ENCODE results near the gene BTRC.
"Not testable (repeated sequence)": the region's sequence is repeated elsewhere in the genome, so short reads cannot be mapped to it uniquely, and the experiment has no call there.

BTRC gene

GRCh38 chr10:101388676-101389276 is 34.8 kb downstream of the BTRC start:
- no peak for DNase-seq

- DNase-seq, result not testable (repeated sequence)
These were observed 35.6 kb downstream of the BTRC start for GRCh38 chr10:101389532-101389931.

GRCh38 chr10:101389986-101390531 is 36.1 kb downstream of the BTRC start:
- no peak for DNase-seq

- no peak for DNase-seq
These were observed 39.4 kb downstream of the BTRC start for GRCh38 chr10:101393378-101393777.

DNA sequence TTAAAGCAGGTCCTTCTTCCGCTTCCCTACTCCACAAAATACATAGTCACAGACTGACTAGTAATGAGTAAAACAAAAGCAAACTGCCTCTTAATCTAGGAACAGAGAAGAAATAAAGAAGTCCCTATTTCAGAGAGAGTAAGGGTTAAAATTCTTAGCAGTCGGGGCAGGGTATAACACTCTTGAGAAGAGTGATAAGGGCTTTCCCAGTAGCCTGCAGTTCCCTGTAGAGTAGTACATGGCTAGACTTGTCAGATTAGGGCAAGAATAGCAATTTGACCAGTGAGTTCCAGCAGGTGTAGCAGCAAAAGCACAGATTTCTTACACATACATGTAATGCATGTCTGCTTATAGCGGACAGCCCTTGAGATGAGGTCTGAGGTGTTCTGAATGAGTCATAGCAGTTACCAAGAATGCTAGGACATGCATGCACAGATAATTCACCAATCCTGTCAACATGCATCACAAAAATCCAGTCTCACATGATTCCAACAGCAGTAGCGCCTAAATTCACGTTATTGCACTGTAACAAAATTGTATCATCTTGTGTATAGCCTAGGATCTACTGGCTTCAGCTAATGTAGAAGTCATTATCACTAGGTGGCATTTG is 40.7 kb downstream of the BTRC start:
- DNase-seq, result no peak

DNA sequence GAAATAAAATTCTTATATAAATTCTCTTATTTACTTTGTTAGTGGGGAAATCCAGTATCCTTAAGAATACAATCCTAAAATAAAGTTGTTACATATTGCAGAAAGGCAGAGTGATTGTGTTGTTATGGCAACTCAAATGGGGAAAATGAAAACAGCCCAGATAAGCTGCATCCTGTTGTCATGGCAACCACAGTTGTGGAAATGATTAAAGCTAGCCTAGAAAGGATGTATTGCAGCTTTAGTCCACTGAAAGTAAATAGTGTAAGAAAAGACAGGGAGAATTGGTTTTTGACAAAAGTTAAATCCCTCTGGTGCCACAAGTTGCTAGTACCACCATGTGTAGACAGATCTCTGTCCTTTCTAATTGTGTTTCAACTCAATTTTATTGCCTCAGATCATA is 43.2 kb downstream of the BTRC start:
- peak in 1 of 2 donors; percentile 47 for DNase-seq

DNA sequence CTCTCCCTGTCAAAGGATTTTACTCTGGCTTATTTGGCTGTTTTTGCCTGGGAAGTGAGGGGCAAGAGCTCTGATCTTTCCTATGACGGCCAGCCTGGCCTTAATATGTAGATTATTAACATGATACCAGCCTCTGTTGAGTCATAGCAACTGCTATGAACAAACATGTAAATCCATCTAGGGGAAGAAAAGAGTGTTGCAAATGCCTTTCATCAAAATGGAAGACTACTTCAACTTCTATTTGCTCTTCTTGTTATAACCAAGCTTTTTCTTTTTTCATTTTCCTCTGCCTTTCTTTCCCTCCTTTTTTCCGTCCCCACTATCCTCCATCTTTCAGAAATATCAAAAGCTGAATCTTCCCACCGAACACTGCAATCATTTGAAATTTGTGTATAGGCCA is 46.6 kb downstream of the BTRC start:
- DNase-seq, result no peak

- DNase-seq, result no peak
These were observed 48.7 kb downstream of the BTRC start for GRCh38 chr10:101402711-101403110.

GRCh38 chr10:101403161-101403560 is 49.2 kb downstream of the BTRC start:
- DNase-seq, result no peak

DNA sequence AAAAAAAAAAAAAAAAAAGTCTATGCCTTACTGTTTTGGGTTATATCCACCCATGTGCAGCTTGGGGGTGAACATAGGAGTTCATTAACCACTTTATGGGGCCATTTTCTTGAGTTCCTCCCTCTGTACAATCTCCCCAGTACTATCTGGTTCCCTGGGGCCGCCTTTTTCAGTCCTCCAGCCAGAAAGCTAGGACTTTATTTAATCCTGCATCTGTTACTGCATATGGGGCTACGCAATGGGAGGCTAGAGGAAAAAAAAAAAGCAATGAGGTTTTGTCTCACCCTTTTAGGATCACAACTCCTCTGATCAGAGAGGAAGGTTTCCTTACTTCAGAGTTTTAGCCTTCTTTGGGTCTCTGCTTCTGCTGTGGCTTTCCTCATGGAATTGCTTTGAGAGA is 51.0 kb downstream of the BTRC start:
- DNase-seq, result peak in 1 of 2 donors; percentile 16

DNA sequence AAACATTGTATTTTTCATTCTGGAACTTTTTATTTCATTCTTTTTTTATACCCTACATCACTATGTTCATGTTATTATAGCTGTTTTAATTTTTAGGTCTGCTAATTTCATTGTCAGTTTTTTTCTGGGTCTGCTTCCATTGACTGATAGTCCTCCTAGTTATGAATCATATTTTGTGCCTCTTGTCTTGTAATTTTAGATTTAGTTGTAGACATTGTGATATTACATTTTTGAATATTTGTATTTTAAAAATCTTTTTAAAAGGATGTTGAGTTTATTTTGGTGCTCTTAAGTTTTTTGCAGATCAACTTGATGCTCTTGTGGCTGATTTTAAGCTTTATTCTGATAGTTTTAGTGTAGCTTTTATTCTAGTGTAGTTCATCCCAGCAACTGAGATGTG is 57.6 kb downstream of the BTRC start:
- no peak for DNase-seq

- DNase-seq, result no peak
These were observed 60.1 kb downstream of the BTRC start for GRCh38 chr10:101414034-101414433.

DNA sequence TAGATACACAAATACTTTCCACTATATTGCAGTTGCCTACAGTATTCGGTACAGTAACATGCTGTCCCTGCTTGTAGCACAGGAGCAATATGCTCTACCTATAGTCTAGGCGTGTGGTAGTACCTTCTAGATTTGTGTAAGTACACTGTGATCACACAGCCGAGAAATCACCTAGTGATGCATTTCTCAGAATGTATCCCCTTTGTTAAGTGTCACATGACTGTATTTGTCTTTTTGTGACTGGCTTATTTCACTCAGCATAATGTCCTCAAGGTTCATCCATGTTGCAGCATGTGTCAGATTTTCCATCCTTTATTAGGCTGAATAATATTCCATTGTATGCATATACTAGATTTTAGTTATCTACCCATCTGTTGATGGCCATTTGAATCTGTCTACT is 61.9 kb downstream of the BTRC start:
- DNase-seq, result no peak

GRCh38 chr10:101421967-101422366 is 68.0 kb downstream of the BTRC start:
- DNase-seq, result not testable (repeated sequence)

DNA sequence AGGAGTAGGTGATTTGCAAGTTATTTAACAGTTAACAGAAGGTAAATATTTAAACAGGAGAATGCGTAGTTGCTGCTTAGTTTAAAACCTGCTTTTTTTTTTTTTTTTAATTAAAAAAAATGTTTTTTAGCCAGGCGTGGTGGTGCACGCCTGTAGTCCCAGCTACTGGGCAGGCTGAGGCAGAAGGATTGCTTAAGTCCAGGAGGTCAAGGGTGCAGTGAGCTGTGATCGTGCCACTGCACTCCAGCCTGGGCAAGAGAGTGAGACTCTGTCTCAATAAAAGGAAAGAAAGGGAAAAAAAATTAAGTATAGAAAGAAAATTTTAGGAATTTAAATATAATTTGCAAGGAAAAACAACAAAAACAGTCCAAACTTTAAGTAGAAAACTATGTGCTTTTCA is 71.6 kb downstream of the BTRC start:
- DNase-seq, result no peak

DNA sequence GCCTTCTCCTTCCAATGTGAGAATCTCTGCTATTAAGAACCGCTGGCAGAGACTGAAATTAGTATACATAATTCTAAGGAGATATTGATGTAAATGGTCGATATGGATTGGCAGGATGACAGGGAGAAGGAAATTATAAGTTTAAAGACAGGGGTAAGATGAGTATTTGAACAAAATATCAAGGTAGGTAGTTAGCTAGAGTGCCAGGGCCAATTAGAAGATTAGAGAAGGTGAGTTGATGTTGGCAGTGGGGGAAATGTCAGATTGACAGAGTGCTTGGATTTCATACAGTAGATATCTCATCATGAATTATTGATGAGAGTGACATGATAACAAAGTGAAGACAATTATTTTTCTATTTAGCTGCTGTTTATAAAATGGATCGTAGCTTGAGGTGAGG is 74.1 kb downstream of the BTRC start:
- no peak for DNase-seq

DNA sequence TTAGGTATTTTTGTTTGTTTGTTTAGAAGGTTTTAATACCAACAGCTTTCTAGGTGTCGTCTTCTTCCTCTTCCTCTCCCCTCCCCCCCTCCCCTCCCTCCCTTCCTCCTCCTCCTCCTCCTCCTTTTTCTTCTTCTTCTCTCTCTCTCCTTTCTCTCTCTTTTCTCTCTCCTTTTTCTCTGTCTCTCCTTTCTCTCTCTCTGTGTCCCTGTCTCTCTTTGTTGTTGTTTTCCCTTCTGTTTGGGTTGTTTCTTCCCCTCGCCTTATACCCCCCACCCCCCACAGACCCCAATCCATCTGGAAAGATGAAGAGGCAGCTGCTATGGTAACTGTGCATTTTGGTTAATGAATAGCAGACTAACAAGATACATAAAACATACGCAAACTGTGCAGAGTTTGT is 75.5 kb downstream of the BTRC start:
- no peak for DNase-seq

GRCh38 chr10:101436302-101436701 is 82.3 kb downstream of the BTRC start:
- no peak for DNase-seq

DNA sequence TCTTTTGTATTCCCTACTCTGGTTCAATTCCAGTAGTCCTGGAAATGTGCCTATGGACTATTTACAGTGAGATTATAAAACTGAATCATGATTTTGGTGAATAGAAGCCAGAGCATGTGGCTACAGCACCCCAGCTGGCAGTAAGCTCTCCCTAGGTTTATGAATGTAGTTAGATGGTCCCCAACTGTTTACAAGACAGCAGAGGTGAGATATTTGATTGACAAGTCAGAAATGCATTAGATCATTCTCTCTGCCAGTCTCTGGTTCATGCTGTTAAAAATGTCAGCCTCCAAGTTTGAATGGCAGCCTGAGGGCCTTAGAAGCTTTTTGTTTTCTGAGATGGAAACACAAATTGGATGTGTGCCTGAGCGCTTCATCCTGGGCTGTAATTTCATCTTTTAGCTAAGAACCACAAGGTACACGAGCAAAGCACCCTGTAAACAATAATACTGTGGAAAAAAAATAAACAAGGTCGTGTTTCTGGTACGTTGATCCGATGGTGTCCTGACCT is 85.0 kb downstream of the BTRC start:
- DNase-seq, result no peak

GRCh38 chr10:101441541-101442455 is 87.8 kb downstream of the BTRC start:
- DNase-seq, result peak; percentile 19 to 60

DNA sequence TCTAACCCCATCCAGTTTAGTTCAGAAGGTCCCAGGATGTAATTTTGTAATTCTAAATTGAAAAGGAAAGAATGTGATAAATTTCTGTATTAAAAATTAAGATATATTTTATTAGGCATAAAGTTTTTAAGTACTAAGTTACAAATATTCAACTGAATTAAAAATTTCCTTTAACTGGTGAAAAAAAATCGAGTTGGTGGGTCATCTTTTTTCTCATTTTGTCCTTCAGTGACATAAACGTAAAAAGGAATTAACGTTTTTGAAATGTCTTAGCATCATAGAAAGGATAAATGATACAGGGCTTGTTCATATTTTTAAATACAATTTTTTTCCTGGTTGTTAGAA is 88.5 kb downstream of the BTRC start:
- no peak for DNase-seq

DNA sequence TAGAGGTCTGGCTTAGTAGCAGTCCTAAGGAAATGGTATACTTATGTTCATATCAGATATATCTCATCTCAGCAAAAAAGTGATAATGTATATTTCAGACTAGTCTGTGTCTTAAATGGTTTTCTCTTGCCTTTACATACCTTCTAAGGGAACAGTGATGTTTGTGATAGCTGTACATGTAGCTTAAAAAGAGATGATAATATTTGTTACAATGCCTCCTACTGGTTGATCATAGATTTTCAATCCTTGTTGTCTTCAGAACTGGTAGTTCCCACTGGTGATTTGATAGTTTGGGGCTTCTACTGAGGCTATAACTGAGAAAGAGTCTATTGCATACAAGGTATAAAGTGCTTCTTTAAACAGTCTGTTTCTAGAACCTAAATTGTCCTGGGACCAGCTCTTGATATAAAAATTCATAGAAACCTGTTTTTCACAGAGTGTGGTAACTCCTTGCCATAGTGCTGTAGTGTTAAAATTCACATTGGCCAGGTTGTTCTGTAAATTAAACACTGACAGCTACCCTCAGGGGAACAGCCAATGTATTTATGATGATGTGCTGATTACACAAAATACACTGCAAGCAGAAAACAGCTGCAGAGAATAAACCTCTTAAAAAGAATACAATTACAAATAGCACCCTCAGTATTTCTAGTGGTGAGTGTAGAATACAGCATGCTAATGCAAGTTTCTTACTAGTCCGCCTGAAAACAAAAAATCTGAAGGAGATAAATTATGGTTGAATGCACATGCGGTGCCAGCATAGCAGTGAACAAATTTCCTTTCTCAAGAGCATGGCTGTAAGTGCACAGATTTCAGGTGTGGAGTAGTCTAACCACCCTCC is 90.3 kb downstream of the BTRC start:
- DNase-seq, result no peak

DNA sequence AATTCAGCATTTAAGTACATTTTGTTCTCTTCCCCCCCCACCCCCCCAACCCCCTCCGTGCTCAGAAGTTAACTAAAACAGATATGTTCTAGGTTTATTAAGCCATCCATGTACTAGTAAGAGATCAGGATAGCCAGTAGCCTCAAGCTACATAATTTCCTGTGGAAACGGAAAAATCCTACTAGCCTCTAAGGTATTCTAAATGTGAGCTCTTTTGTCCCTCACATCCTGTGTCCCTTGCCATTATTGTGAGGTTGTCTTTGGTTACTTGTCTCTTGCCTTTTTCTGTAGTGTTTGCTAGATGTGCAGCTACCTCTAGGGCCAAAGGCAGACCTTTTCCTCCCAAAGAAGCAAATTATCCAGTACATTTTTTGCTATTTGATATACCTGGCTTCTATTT is 92.1 kb downstream of the BTRC start:
- DNase-seq, result no peak
